Uterus (tissue), 2 donors: ENCODE data around the gene SAMD8.

Source experiments
- CTCF ChIP-seq, 4 experiments: fragments of 200-600 bp in 2 of 4; fragments of 450-650 bp in 2 of 4; sonication (generic) in 2 of 4; IDR thresholded peaks; one replicate each; pipeline ENCODE4 v1.5.1; 2016 to 2019; ENCODE audit warnings: antibody characterized with exemption in 4 of 4, mild to moderate bottlenecking in 2 of 4, moderate library complexity in 1 of 4
- POLR2A ChIP-seq, 2 donors: fragments of 450-650 bp; IDR thresholded peaks; one replicate each; pipeline ENCODE4 v1.6.1; 2016; ENCODE audit warnings: antibody characterized with exemption in 2 of 2, mild to moderate bottlenecking in 1 of 2, moderate library complexity in 1 of 2

GRCh38 chr10:75137533-75138438 is 26.3 kb downstream of the SAMD8 start:
- no peak for TF ChIP-seq CTCF (IDR thresholded peaks at IDR 0.05)
- no peak for TF ChIP-seq POLR2A (IDR thresholded peaks at IDR 0.05)
